Right lobe of liver (tissue), 4 donors: ENCODE results near the gene PDIA4.

Experiments
- CTCF ChIP-seq, 4 donors: fragments of 200-600 bp in 3 of 4; fragments of 450-650 bp in 1 of 4; IDR thresholded peaks; one replicate each; pipeline versions ENCODE4 v1.5.1 to v1.8.0; 2016 to 2022; ENCODE audit warnings: antibody characterized with exemption in 4 of 4, mild to moderate bottlenecking in 2 of 4
- POLR2A ChIP-seq: fragments of 450-650 bp; IDR thresholded peaks from one replicate; pipeline ENCODE4 v1.6.1; 2017; ENCODE audit warnings: antibody characterized with exemption, mild to moderate bottlenecking
- donor health status: DM: no; HTN: no; CAD: no.
- donor health status: DM: no; HTN: no; CAD: no.
- donor health status: DM: no; HTN: yes; CAD: no.

- TF ChIP-seq CTCF (IDR thresholded peaks at IDR 0.05) = no peak
- no peak for TF ChIP-seq POLR2A
Measured at GRCh38 chr7:149053384-149053783, 25.1 kb upstream of the PDIA4 start.
